ENCODE data around the gene PHKB.
"Not testable (repeated sequence)": the region's sequence is repeated elsewhere in the genome, so short reads cannot be mapped to it uniquely, and the experiment has no call there.

PHKB gene

GRCh38 chr16:47538472-47538871 lies 77.3 kb downstream of the PHKB start:
- no peak overlapping the region for H3K27ac ChIP-seq
- DNase-seq (ENCODE audit: low spot score), result no peak
- TF ChIP-seq CTCF (IDR thresholded peaks at IDR 0.05), result no peak
- H3K4me3 ChIP-seq, result no peak overlapping the region

- H3K4me3 ChIP-seq; H3K27ac ChIP-seq; DNase-seq (ENCODE audit: low spot score): not testable (repeated sequence)
Observed at GRCh38 chr16:47539707-47540670, 78.9 kb downstream of the PHKB start.

- not testable (repeated sequence) for DNase-seq (ENCODE audit: low spot score); H3K4me3 ChIP-seq; H3K27ac ChIP-seq
Observed at GRCh38 chr16:47541135-47541534, 80.0 kb downstream of the PHKB start.

GRCh38 chr16:47544255-47544654 lies 83.1 kb downstream of the PHKB start:
- DNase-seq (ENCODE audit: low spot score); H3K4me3 ChIP-seq; H3K27ac ChIP-seq: not testable (repeated sequence)

GRCh38 chr16:47551185-47551584 lies 90.1 kb downstream of the PHKB start:
- H3K27ac ChIP-seq; DNase-seq (ENCODE audit: low spot score); H3K4me3 ChIP-seq: not testable (repeated sequence)

GRCh38 chr16:47551767-47552166 lies 90.6 kb downstream of the PHKB start:
- not testable (repeated sequence) for H3K4me3 ChIP-seq; H3K27ac ChIP-seq; DNase-seq (ENCODE audit: low spot score)

GRCh38 chr16:47553853-47554564 lies 92.9 kb downstream of the PHKB start:
- Histone ChIP-seq H3K27ac (no peak overlapping the region), H3K4me3 (no peak overlapping the region)
- no peak for DNase-seq (ENCODE audit: low spot score)
- no peak for TF ChIP-seq CTCF (IDR thresholded peaks at IDR 0.05)

GRCh38 chr16:47554587-47554986 lies 93.5 kb downstream of the PHKB start:
- not testable (repeated sequence) for H3K27ac ChIP-seq; H3K4me3 ChIP-seq; DNase-seq (ENCODE audit: low spot score)

- no peak for TF ChIP-seq CTCF (IDR thresholded peaks at IDR 0.05)
- Histone ChIP-seq H3K27ac (no peak overlapping the region), H3K4me3 (no peak overlapping the region)
- no peak for DNase-seq (ENCODE audit: low spot score)
Observed at GRCh38 chr16:47561286-47561685, 100.2 kb downstream of the PHKB start.

GRCh38 chr16:47562366-47562765 lies 101.2 kb downstream of the PHKB start:
- DNase-seq (ENCODE audit: low spot score), result no peak
- Histone ChIP-seq H3K4me3 (no peak overlapping the region), H3K27ac (no peak overlapping the region)
- no peak for TF ChIP-seq CTCF (IDR thresholded peaks at IDR 0.05)

Measured in coronary artery (tissue), 2 donors.